HG03432 (cell line): ENCODE results near the gene TYROBP.
"Not testable (repeated sequence)": the region's sequence is repeated elsewhere in the genome, so short reads cannot be mapped to it uniquely, and the experiment has no call there.

Source experiments
- ATAC-seq: cut with Tn5 transposase; IDR thresholded peaks from one replicate; pipeline ENCODE4 v1.9.1; 2021; ENCODE audit warnings: mild to moderate bottlenecking, moderate library complexity; ENCODE audit not compliant: unreplicated experiment

Gene TYROBP

DNA sequence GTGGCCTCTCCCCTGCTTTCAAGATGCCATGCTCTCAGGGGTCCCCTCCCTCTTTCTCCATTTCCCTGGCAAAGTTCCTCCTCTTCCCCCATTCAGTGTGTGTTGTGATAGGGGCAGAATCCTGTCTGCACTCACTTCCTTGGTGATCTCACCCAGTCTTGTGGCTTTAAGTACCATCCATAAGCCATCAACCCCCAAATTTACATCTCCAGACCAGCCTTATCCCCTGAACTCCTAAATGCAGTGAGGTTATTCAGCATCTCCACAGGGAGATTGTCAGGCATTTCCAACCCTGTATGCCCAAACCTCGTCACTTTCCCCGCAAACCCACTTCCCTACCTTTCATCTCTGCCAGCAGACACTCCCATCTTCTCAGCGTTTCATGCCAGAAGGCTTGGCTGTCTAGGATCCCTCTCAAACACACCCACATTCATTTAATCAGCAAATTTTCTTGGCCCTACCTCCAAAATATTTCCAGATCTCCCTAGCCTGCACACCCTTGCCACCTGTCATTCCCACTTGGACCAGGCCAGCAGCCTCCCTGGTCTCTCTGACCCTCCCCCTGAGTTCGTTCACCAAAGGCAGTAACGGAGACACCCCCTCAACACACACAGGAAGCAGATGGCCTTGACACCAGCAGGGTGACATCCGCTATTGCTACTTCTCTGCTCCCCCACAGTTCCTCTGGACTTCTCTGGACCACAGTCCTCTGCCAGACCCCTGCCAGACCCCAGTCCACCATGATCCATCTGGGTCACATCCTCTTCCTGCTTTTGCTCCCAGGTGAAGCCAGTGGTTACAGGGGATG, 6.0 kb downstream of the TYROBP start, which contains the start of gene HCST:
Gene HCST (plus strand): TSS at position 676 of the 808 bp plus-strand sequence. CDS start 65 bp downstream, at position 741.
- ATAC-seq = no peak

- no peak for ATAC-seq
Observed at GRCh38 chr19:35901055-35901644, 6.9 kb downstream of the TYROBP start.

DNA sequence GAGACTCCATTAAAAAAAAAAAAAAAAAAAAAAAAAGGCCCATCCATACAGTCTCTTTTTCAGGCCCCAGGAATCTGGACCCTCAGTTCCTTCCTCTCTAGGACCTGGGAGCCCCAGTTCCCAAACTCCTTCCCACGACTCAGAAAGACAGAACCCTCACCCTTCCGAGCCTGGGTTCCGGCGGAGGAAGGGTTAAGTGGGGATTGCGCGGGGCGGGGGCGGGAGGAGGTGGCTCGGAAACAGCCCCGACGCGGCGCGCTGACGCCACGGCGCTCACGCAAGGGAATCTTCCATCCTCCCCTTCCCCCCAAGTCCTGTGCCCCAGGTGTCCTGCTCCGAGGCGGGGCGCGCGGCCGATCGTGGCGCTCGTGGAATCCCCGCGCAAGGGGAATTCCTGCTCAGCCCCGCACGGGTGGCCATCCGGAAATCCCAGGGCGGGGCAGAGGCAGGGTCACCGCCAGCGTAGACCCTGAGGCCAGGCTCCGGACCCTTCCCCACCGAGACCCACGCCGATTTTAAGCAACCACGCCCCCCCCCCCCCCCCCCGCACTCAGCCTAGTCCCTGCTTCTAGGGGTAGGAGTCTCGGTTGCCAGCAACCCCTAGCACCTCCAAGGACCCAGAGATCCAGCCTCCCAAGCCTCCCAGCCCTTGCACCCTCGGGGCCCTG, 8.4 kb downstream of the TYROBP start:
- ATAC-seq = peak; percentile 47

DNA sequence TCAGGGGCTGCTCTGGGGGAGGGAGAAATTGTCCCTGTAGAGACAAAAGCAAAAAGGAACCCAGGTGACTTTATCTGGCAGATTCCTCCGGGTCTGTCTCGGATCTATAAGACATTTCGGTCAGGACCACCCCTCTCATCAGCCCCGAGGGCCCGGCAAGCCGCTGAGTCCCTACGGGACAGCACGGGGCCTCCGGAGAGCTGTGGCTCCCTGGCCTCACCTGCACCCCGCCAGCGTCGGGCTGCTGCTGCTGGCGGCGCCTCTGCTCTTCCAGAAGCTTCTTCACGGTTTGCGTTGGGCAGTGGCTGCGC, 9.6 kb downstream of the TYROBP start:
- no peak for ATAC-seq

DNA sequence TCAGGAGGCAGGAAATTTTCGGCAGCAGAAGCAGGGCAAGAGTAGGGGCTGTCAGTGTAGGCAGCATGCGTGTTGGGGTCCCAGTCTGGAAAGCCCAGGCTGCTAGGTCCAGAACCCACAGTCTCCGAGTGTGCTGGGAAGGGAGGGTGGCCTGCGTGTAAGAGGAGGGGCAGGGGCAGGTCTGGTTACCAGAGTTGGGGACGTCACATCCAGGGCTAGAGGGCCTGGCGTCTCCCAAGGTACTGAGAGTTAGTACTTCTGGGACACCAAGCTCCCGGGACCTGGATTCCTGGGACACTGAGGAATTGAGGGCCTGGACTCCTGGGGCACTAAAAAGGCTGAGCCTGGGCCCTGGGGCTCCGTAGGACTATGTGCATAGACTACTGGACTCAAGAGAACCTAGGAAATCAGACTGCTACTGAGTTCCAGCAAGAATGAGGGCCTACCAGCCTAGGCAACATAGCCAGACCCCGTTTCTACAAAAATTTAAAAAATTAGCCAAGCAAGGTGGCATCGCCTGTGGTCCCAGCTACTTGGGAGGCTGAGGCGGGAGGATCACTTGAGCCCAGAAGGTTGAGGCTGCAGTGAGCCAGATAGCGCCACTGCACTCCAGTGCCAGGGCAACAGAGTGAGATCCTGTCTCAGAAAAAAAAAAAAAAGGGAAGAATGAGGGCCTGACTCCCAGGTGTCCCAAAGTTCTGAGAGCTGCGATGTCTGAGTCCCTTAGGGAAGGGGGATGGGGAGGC, 10.2 kb downstream of the TYROBP start:
- ATAC-seq = no peak

- no peak for ATAC-seq
Observed at GRCh38 chr19:35896643-35897040, 11.5 kb downstream of the TYROBP start.

GRCh38 chr19:35895911-35896642, 12.0 kb downstream of the TYROBP start:
- no peak for ATAC-seq

DNA sequence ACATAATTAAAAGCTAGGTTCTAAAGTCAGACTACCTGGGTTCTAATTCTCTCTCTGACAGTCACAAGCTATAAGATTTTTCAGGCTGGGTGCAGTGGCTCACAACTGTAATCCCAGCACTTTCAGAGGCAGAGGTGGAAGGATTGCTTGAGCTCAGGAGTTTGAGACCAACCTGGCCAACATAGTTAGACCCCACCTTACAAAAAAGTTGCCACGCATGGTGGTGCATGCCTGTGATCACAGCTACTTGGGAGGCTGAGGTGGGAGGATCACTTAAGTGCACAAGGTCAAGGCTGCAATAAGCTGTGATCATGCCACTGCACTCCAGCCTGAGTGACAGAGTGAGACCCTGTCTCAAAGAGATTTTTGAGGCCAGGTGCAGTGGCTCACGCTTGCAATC, 13.8 kb downstream of the TYROBP start:
- no peak for ATAC-seq

DNA sequence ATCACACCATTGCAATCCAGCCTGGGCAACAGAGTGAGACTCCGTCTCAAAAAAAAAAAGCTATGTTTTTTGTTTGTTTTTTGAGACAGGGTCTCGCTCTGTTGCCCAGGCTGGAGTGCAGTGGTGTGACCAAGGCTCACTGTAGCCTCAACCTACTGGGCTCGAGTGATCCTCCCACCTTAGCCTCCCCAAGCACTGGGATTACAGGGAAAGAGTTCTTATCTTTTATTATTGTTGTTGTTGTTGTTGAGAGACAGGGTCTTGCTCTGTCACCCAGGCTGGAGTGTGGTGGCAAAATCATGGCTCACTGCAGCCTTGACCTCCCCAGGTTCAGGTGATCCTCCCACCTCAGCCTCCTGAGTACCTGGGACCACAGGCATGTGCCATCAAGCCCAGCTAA, 16.3 kb downstream of the TYROBP start:
- ATAC-seq = not testable (repeated sequence)

DNA sequence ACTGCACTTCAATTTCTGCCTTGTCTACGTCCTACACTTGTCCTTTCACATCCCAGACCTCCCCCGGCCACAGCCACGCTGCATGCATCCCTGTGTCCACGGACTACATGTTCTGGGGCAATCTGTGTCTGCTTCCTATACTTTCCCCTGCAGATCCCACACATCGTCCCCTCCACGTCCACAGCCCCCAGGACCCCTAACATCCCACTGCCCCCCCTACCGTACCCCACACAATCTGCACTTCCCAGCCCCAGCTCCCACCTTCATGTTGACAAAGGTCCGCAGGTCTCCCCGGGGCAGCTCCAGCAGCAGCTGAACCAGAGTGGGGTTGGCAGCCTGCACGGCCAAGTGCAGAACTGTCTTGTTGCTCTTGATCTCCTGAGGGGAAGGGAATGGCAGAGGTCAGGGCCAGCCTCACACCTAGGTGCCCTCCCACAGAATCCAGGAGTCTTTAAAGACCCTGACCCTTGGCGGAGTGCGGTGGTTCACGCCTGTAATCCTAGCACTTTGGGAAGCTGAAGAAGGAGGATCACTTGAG, 17.9 kb downstream of the TYROBP start:
- ATAC-seq = no peak

DNA sequence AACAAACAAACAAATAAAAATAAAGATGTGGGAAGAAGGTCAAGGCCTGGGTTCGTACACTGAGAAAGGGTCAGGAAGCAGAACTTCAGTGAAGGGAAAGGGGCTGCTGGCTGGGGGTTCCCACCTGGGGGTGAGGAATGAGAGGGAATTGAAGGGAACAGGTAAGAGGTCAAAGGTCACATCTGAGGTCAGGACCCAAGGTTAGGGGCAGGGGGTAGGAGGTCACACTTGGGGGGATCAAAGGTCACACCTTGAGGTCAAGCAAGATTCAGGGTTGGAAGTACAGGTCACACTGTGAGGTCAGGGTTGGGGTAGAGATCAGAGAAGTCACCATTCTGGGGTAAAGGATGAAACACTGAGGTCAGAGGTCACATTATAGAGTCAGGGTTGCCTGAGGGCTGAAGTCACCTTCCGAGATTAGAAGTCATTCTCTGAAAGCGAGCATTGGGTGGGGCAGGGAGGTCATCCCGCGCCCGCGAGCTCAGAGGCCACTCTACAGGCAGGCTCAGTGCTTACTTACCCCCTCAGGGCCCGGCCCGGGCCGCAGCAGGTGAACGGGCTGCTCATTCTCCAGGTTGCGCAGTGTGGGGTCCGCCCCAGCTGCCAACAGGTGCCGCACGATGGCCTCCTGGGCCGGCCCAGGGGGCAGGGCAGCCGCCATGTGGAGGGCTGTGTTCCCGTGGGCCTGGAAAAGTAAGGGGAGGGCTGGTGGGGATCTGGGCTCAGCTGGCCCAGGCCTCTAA, 18.6 kb downstream of the TYROBP start:
- no peak for ATAC-seq

DNA sequence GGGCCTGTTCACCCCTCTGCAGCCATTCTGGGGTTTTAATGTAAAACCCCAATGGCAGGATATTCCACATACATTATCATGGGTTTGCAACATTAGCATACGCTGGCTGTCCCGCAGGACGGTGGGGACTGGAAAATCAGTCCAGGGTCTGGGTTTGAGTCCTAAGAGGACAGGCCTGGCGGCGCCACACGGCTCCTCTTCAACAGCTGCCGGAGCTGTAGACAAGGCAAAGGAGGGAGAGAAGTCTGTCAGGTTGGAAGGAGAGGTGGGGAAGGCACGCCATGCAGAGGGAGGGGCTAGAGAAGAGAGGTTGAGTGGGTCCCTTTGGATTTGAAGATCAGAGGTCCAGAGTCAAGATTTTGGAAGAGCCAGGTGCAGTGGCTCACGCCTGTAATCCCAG, 19.7 kb downstream of the TYROBP start:
- ATAC-seq = no peak

DNA sequence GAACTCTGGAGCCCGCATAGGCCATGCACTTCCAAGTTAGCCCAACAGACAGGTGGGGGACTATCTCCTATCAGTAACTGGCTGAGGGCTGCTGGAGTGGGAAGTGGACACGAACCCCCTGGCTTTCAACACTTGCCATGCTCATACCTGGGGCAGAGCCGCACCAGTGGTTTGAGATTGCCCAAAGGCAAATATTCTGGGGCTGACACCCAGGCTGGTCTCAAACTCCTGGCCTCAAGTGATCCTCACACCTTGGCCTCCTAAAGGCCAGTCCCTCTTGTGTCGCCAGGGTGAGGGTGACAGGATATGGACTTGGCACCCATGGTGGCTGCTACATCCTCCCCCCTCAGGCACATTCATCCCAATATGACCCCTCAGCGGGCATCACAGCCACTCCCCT, 20.9 kb downstream of the TYROBP start:
- no peak for ATAC-seq

DNA sequence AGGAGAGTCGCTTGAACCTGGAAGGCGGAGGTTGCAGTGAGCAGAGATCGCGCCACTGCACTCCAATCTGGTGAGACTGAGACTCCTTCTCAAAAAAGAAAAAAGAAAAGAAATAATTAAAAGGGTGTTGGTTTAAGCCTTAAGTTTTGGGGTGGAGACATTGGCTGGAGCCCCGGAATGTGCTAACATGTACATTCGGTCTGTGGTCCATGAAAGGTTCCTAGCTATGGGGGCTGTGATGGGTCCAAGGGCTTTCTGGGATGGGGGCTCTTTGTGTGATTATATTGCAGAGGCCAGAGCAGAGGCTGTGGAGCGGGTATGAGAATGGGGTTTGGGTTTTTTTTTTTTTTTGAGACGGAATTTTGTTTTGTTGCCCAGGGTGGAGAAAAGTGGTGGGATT, 22.2 kb downstream of the TYROBP start:
- no peak for ATAC-seq

DNA sequence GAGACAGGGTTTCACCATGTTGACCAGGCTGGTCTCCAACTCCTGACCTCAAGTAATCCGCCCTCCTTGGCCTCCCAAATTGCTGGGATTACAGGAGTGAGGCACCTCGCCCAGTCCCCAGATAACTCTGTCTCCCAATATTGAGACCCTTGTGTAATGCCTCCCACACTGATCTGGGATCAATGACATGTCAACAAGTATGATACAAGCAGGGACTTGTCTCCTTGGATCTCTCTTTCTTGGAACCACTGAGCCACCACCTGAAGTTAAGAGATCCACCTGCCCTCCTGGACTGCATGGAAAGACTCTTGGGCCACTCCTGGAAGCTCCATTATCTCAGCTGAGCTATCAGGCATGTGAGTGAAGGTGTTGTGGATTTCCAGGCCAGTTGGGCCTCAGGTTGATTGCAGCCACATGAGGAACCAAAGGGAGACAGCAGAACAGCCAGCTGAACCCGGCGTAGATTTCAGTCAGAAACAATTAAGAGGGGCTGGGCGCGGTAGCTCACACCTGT, 22.8 kb downstream of the TYROBP start:
- ATAC-seq = no peak

DNA sequence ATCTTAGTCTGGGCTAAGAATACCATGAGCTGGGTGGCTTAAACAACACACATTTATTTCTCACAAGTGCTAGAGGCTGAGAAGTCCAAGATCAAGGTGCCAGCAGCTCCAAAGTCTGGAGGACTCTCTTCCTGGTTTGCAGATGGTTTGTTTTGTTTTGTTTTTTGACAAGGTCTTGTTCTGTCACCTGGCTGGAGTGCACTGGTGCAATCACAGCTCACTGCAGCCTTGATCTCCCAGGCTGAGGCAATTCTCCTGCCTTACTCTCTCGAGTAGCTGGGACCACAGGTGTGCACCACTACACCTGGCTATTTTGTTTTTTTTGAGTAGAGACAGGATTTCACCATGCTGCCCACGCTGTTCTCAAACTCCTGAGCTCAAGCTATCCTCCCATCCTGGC, 24.2 kb downstream of the TYROBP start:
- no peak for ATAC-seq

GRCh38 chr19:35882114-35882832, 25.8 kb downstream of the TYROBP start:
- ATAC-seq = no peak

DNA sequence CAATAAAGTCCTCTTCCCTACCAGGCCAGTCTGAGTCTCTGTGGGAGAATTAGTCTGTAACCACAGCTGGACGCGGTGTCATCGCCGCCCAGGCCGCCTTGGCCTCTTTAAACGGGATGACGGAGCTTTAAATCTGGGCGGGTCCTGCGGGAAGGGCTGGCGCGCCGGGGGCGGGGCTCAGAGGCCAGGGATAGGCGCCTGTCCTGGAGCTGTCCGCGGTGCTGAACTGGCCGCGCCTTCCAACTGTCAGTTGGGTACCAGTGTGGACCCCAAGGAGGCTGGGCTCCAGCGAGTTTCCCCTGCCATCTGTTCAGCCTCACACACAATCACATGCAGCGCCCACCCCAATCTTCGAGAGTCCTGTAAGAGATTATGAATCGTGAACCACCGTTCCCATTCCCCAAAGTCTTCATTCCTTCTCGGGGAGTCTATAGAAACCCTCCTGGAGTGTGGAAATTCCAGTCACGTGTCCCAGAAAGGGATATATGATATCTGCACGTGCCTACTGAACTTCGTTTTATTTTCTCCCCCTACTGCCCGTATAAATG, 28.3 kb downstream of the TYROBP start:
- ATAC-seq = no peak

GRCh38 chr19:35879068-35879467, 29.0 kb downstream of the TYROBP start:
- ATAC-seq = no peak
